Stimulated activated CD8-positive, alpha-beta memory T cell treated with anti-CD3 and anti-CD28 coated beads, Interleukin-7, amount 100 ng/mL, for 4 hours (primary cell): ENCODE results near the gene R3HDM2.

Experiments
- DNase-seq, 2 donors: peaks; one replicate each; pipeline ENCODE4 v3.0.0-alpha.2; 2020; ENCODE audit warnings: low read depth in 2 of 2

Gene R3HDM2

GRCh38 chr12:57467212-57467874, 36.5 kb upstream of the R3HDM2 start:
- no peak for DNase-seq

- DNase-seq: no peak
Measured at GRCh38 chr12:57465747-57466505, 35.1 kb upstream of the R3HDM2 start.

DNA sequence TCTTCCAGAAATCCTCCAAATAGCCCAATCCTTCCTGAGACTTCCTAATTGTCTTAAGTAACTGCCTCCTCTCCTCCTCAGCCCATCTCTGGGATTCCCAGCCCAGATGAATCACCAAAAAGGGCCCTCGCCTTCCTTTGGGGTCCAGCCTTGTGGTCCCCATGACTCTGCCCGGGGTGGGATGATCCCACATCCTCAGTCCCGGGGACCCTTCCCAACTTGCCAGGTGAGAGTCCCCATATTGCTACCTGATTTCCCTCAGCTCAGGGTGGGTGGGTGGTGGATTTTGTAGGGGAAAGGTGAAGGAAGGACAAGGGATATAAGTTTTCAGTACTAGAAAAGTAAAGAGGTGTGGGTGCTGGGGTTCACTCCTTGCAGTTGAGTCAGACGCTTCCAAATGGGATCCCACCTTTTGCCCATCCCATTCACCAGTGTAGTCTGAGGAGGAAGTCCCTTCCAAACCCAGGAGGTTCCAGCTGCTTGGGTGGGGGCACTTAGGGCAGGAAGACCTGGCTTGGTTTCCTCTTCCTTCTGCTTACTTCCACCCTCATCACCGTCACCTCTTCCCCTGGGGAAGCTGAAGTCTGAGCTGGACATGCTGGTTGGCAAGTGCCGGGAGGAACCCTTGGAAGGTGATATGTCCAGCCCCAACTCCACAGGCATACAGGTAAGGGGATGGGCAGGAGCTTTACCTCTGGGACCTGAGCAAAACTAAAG, 34.3 kb upstream of the R3HDM2 start:
- DNase-seq: no peak

GRCh38 chr12:57464569-57464968, 33.7 kb upstream of the R3HDM2 start:
- DNase-seq: no peak

- no peak for DNase-seq
Measured at GRCh38 chr12:57462912-57463253, 32.0 kb upstream of the R3HDM2 start.

DNA sequence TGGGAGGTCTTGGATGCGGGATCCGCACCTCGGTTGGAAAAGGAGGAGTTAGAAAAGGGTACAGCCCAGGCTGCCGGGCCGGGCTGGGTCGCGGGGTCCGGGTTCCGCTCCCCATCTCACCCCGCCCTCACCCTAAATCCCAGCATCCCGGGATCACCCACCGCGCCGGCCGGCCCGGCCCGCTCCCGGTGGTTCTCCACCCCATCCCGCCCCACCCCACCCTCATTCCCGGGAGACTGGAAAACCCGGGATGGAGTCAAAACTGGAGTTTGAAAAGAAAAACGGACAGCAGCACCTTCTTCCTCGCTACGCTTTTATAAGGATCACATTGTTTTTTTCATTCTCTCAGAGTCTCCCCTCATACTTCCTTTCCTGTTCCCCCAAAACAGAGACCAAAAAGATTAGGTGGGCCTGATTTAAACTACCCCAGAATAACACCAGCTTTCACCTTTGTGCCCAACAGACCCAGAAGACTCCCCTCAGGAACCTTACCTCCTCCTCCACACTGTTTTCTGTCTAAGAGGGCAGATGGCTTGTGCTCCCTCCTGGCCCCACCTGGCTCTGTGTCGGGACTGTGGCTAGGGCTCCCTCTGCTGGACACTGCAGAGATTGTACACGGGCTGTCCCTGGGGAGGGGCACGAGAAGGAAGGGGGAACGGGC, 31.5 kb upstream of the R3HDM2 start:
- DNase-seq: peak; percentile 76 to 82

- DNase-seq: no peak
Measured at GRCh38 chr12:57461917-57462250, 31.0 kb upstream of the R3HDM2 start.

- peak in 1 of 2 donors; percentile 45 for DNase-seq
Measured at GRCh38 chr12:57461276-57461916, 30.6 kb upstream of the R3HDM2 start.

- no peak for DNase-seq
Measured at GRCh38 chr12:57460841-57461275, 30.0 kb upstream of the R3HDM2 start.

- DNase-seq: no peak
Measured at GRCh38 chr12:57460468-57460784, 29.6 kb upstream of the R3HDM2 start.

DNA sequence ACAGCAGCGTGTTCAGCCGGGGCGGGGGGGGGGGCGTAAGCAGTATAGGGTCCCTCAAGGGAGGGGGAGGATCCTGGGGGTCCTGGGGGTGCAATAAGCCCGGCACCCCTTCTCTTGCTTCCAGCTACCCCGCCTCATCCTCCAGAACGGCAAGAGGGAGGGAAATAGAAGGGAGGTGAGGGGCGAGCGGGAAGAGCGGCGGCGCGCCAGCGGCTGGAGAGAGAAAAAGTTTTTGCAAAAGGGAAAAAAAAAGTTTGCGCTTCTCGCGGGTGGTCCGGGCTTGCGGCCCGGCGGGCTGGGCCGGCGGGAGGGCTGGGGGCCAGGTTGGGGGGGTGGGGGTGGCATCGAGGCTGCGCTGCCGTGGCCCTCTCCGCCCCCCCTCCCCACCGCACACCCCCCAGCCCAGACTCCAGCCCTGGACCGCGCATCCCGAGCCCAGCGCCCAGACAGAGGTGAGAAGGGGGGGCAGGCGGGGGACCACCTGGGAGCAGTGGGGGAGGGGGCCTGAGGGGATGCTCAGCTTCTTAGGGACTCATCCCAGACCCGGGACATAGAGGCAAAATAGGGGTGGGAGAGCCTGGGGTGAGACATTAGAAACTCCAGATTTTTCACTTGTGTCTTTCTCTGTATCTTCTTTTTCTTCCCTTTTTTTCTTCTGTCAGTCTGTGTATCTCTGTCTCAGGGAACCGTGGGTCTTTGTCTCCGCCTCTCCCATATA, 29.1 kb upstream of the R3HDM2 start, which contains the start of gene GLI1:
Gene GLI1 (plus strand): TSS at position 36 of the 718 bp plus-strand sequence. CDS start 3,907 bp downstream, outside the sequence.
- DNase-seq: no peak

DNA sequence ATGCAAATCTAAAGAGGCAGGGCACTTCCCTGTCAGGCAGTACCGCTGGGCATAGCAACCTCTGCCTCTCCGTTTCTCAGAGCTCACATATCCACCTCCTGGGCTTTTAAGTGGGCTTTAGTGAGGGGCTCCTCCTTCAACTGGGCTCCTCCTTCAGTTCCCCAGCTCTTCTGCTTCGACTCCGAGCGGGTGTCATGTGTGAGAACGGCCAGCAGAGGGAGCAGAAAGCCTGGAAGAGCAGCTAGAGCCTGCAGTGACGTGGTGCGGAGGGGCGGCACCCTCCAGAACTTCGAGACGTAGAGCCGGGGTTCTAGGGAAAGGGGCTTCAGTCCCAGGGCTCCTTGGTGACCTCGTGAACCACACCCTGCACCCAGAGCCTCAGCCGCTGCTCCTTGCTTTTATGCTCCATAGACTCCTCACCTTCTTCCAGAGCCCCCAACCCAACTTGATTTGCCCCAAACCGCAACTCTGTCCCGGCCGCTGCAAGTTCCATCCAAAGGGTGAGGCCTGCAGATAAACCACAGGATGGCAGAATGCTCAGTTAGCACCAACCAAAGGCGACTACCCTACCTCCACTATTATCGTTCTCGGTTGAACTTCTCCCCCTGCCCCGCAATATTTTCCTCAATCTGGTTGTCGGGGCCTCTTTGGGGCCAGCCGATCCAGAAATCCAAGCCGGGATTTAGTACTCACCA, 28.4 kb upstream of the R3HDM2 start:
- peak; percentile 87 to 91 for DNase-seq

- DNase-seq: no peak
Measured at GRCh38 chr12:57458665-57459054, 27.8 kb upstream of the R3HDM2 start.

DNA sequence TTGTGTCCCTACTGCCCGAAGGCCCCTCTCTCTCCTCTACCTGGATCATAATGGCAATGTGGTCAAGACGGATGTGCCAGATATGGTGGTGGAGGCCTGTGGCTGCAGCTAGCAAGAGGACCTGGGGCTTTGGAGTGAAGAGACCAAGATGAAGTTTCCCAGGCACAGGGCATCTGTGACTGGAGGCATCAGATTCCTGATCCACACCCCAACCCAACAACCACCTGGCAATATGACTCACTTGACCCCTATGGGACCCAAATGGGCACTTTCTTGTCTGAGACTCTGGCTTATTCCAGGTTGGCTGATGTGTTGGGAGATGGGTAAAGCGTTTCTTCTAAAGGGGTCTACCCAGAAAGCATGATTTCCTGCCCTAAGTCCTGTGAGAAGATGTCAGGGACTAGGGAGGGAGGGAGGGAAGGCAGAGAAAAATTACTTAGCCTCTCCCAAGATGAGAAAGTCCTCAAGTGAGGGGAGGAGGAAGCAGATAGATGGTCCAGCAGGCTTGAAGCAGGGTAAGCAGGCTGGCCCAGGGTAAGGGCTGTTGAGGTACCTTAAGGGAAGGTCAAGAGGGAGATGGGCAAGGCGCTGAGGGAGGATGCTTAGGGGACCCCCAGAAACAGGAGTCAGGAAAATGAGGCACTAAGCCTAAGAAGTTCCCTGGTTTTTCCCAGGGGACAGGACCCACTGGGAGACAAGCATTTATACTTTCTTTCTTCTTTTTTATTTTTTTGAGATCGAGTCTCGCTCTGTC, 26.1 kb upstream of the R3HDM2 start:
- DNase-seq: no peak

- no peak for DNase-seq
Measured at GRCh38 chr12:57456145-57456700, 25.4 kb upstream of the R3HDM2 start.

DNA sequence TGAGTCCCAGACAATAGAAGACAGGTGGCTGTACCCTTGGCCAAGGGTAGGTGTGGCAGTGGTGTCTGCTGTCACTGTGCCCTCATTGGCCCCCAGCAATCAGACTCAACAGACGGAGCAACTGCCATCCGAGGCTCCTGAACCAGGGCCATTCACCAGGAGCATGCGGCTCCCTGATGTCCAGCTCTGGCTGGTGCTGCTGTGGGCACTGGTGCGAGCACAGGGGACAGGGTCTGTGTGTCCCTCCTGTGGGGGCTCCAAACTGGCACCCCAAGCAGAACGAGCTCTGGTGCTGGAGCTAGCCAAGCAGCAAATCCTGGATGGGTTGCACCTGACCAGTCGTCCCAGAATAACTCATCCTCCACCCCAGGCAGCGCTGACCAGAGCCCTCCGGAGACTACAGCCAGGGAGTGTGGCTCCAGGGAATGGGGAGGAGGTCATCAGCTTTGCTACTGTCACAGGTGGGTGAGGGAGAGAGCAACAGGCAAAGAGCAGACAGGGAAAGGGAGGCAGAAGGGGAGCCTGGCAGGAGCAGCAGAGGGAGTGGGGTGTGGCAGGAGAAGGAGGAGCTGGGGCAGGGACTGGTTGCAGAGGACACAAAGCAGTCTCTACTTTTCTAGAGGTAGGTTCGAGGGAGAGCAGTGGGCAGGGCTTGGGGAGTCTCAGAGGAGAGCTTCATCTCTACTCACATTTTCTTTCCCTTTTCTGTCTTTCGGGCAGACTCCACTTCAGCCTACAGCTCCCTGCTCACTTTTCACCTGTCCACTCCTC, 24.7 kb upstream of the R3HDM2 start:
- DNase-seq: no peak

DNA sequence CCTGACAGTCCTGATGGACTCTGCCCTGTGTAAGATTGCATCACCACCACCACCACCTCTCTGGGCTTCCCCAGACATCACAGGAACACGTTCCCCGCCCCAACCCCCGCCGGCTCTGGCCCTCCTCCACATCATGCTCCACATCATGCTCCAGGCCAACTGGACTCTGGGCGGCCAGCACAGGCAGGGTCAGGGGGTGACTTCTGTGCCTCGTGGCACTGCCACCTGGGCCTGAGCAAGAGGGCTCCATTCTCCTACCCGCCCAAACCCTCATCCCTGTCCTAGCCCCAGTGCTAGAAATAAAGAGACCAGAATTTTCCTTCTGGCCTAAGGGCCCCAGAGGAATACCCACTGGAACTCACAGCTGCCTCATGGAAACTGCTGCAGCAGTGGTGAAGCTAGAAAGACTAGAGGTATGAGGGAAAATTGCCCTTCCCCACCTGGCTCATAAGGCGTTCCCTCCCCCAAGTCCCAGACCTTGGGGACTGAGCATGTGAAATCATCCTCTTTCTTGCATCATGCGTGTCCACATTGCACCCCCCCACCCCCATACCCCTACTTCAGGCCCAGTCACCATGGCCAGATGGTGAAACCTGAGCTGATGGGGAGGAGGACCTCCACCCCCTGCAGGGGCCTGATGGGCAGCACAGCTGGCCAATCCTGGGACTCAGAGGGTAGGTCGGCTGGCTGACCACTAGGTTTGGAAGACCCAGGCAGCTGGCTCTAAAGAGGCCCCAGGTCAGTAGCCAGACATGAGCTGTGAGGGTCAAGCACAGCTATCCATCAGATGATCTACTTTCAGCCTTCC, 23.9 kb upstream of the R3HDM2 start, which contains the start of gene INHBE:
Gene INHBE (plus strand): TSS at position 742 of the 808 bp plus-strand sequence. CDS start 230 bp downstream, outside the sequence.
- DNase-seq: no peak

- DNase-seq: no peak
Measured at GRCh38 chr12:57454213-57454565, 23.3 kb upstream of the R3HDM2 start.
